Measurements from ENCODE around the gene RALGPS1. TPM values are rescaled to one million over a fixed set of nuclear protein-coding genes. Genes with fewer than 3 reads are reported as not detected.
"Not testable (repeated sequence)": the region's sequence is repeated elsewhere in the genome, so short reads cannot be mapped to it uniquely, and the experiment has no call there.

Gene RALGPS1
- total RNA-seq, 1 experiment from 2014 or later, result 8.2 TPM

DNA sequence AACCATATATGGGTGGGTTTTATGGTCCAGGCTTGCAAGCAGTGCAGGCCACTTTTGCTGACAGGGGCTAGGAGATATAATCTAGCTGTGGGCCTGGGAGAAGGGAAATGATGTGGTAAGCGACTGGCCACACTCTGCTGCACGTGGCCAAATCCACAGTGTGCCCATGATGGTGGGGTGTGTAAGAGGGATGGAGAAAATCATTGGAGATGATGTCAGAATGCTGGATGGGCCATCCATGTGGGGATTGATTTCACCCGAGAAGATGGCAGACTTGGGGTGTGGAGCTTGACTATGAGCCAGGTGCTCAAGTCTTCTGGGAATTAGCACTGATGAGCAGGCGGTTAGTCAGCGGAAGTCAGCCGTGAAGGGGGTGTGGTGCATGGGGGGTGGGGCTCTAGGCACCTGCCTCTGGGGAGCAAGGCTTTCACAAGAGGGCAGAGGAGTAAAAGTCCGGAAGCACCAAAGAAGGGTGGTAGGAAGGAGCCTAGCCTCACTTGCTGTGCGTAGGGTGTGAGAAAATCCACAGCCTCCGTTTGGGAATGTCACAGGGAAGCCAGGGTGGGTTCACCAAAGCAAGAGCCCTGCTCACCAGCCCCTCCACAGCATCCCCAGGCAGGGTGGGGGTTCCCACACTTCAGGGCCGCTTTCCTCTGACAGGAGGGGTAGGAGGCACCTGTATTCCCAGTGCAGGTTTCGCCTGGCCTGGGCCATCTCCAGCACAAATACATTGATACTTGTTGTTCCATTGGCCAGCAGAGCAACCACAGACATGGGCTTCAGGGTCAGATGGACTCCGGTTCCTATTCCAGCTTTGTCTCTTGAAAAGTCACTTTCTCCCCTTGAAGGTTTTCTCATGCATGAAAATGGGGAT lies 252.3 kb downstream of the RALGPS1 start:
- no peaks in the 10 kb centered on the region for H3K79me2 ChIP-seq (ENCODE audit: low read length)
- H4K20me1 ChIP-seq (ENCODE audit: insufficient read depth, low read depth, low read length), result peaks cover 18% of the 10 kb centered on the region; the same call in 1 of the 2 replicates
- no peaks in the 10 kb centered on the region for H3K36me3 ChIP-seq (ENCODE audit: insufficient read depth, low read length)
- H3K4me2 ChIP-seq (ENCODE audit: low read depth, low read length, poor library complexity, severe bottlenecking), result peak overlapping the region; percentile 46
- H3K4me3 ChIP-seq (ENCODE audit: low read length), result no peak overlapping the region; the same call in 1 of the 2 replicates
- no peaks in the 10 kb centered on the region for H3K9me3 ChIP-seq (ENCODE audit: low read length)
- no peak overlapping the region for H2AFZ ChIP-seq (ENCODE audit: low read length)
- peaks cover 33% of the 10 kb centered on the region for H3K4me1 ChIP-seq (ENCODE audit: low read length)
- no peaks in the 10 kb centered on the region for H3K27me3 ChIP-seq (ENCODE audit: low read length)
- DNase-seq, result peak; percentile 96
- H3K9me2 ChIP-seq (replicated peaks; ENCODE audit: insufficient read depth, low read length), result no peaks in the 10 kb centered on the region
- peak overlapping the region; percentile 49 for H3K27ac ChIP-seq (ENCODE audit: low read length)
- H3K9ac ChIP-seq (ENCODE audit: low read length), result no peak overlapping the region

- no peaks in the 10 kb centered on the region for H3K9me2 ChIP-seq (replicated peaks; ENCODE audit: insufficient read depth, low read length)
- H3K27ac ChIP-seq (ENCODE audit: low read length), result no peak overlapping the region
- H3K4me1 ChIP-seq (ENCODE audit: low read length), result peaks cover 33% of the 10 kb centered on the region
- no peak overlapping the region for H2AFZ ChIP-seq (ENCODE audit: low read length)
- peak overlapping the region; percentile 5 for H3K4me2 ChIP-seq (ENCODE audit: low read depth, low read length, poor library complexity, severe bottlenecking)
- H3K4me3 ChIP-seq (ENCODE audit: low read length), result no peak overlapping the region
- no peak for DNase-seq
- no peaks in the 10 kb centered on the region for H3K36me3 ChIP-seq (ENCODE audit: insufficient read depth, low read length)
- H3K9me3 ChIP-seq (ENCODE audit: low read length), result no peaks in the 10 kb centered on the region
- peaks cover 18% of the 10 kb centered on the region; the same call in 1 of the 2 replicates for H4K20me1 ChIP-seq (ENCODE audit: insufficient read depth, low read depth, low read length)
- no peaks in the 10 kb centered on the region for H3K79me2 ChIP-seq (ENCODE audit: low read length)
- no peak overlapping the region for H3K9ac ChIP-seq (ENCODE audit: low read length)
- H3K27me3 ChIP-seq (ENCODE audit: low read length), result no peaks in the 10 kb centered on the region
These were observed 253.2 kb downstream of the RALGPS1 start for GRCh38 chr9:127167560-127168326.

GRCh38 chr9:127168756-127169574 lies 254.4 kb downstream of the RALGPS1 start:
- Histone ChIP-seq H3K27me3 (ENCODE audit: low read length) (no peaks in the 10 kb centered on the region), H3K4me1 (ENCODE audit: low read length) (peaks cover 33% of the 10 kb centered on the region), H3K9me3 (ENCODE audit: low read length) (no peaks in the 10 kb centered on the region), H3K36me3 (ENCODE audit: insufficient read depth, low read length) (no peaks in the 10 kb centered on the region), H3K79me2 (ENCODE audit: low read length) (no peaks in the 10 kb centered on the region), H3K9me2 (replicated peaks; ENCODE audit: insufficient read depth, low read length) (no peaks in the 10 kb centered on the region), H2AFZ (ENCODE audit: low read length) (no peak overlapping the region), H3K27ac (ENCODE audit: low read length) (no peak overlapping the region), H3K4me3 (ENCODE audit: low read length) (no peak overlapping the region), H3K9ac (ENCODE audit: low read length) (no peak overlapping the region), H4K20me1 (ENCODE audit: insufficient read depth, low read depth, low read length) (peaks cover 18% of the 10 kb centered on the region; the same call in 1 of the 2 replicates), H3K4me2 (ENCODE audit: low read depth, low read length, poor library complexity, severe bottlenecking) (no peak overlapping the region)
- DNase-seq, result no peak

GRCh38 chr9:127169575-127169883 lies 254.9 kb downstream of the RALGPS1 start:
- Histone ChIP-seq H3K27me3 (ENCODE audit: low read length) (no peaks in the 10 kb centered on the region), H3K4me3 (ENCODE audit: low read length) (no peak overlapping the region), H2AFZ (ENCODE audit: low read length) (no peak overlapping the region), H3K9ac (ENCODE audit: low read length) (no peak overlapping the region), H4K20me1 (ENCODE audit: insufficient read depth, low read depth, low read length) (peaks cover 18% of the 10 kb centered on the region; the same call in 1 of the 2 replicates), H3K4me1 (ENCODE audit: low read length) (peaks cover 33% of the 10 kb centered on the region), H3K36me3 (ENCODE audit: insufficient read depth, low read length) (no peaks in the 10 kb centered on the region), H3K9me2 (replicated peaks; ENCODE audit: insufficient read depth, low read length) (no peaks in the 10 kb centered on the region), H3K9me3 (ENCODE audit: low read length) (no peaks in the 10 kb centered on the region), H3K4me2 (ENCODE audit: low read depth, low read length, poor library complexity, severe bottlenecking) (no peak overlapping the region), H3K79me2 (ENCODE audit: low read length) (no peaks in the 10 kb centered on the region), H3K27ac (ENCODE audit: low read length) (no peak overlapping the region)
- DNase-seq, result no peak

- no peak for DNase-seq
- Histone ChIP-seq H3K4me3 (ENCODE audit: low read length) (no peak overlapping the region), H2AFZ (ENCODE audit: low read length) (no peak overlapping the region), H3K4me2 (ENCODE audit: low read depth, low read length, poor library complexity, severe bottlenecking) (no peak overlapping the region), H3K36me3 (ENCODE audit: insufficient read depth, low read length) (no peaks in the 10 kb centered on the region), H3K9me2 (replicated peaks; ENCODE audit: insufficient read depth, low read length) (no peaks in the 10 kb centered on the region), H3K27me3 (ENCODE audit: low read length) (no peaks in the 10 kb centered on the region), H4K20me1 (ENCODE audit: insufficient read depth, low read depth, low read length) (peaks cover 15% of the 10 kb centered on the region; the same call in 1 of the 2 replicates), H3K79me2 (ENCODE audit: low read length) (no peaks in the 10 kb centered on the region), H3K9me3 (ENCODE audit: low read length) (no peaks in the 10 kb centered on the region), H3K4me1 (ENCODE audit: low read length) (peaks cover 31% of the 10 kb centered on the region), H3K27ac (ENCODE audit: low read length) (no peak overlapping the region), H3K9ac (ENCODE audit: low read length) (no peak overlapping the region)
These were observed 255.5 kb downstream of the RALGPS1 start for GRCh38 chr9:127170103-127170502.

DNA sequence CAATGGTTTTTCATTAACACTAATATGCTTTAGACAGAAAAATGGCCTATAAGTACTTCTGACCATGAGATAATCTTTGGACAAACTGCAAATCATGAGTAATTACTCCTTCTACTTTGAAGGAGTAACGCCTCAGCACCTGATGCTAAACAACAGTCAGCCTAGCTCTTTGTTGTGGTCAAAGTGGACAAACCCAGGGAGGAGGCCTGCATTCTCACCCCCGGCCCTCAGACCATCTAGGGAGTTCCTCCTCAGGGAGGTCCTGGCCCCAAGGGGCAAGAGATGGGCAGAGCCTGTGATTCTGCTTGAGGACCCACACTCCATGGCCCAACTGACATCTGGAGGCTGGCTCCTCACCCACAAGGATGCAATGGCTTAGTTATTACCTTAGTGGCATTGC lies 256.1 kb downstream of the RALGPS1 start:
- H3K4me2 ChIP-seq (ENCODE audit: low read depth, low read length, poor library complexity, severe bottlenecking), result no peak overlapping the region
- peaks cover 25% of the 10 kb centered on the region for H3K4me1 ChIP-seq (ENCODE audit: low read length)
- no peak overlapping the region for H3K4me3 ChIP-seq (ENCODE audit: low read length)
- H3K9ac ChIP-seq (ENCODE audit: low read length), result no peak overlapping the region
- H3K9me3 ChIP-seq (ENCODE audit: low read length), result no peaks in the 10 kb centered on the region
- no peak overlapping the region for H3K27ac ChIP-seq (ENCODE audit: low read length)
- no peak for DNase-seq
- no peaks in the 10 kb centered on the region for H3K9me2 ChIP-seq (replicated peaks; ENCODE audit: insufficient read depth, low read length)
- no peaks in the 10 kb centered on the region for H3K36me3 ChIP-seq (ENCODE audit: insufficient read depth, low read length)
- no peaks in the 10 kb centered on the region for H3K27me3 ChIP-seq (ENCODE audit: low read length)
- no peaks in the 10 kb centered on the region for H3K79me2 ChIP-seq (ENCODE audit: low read length)
- no peak overlapping the region for H2AFZ ChIP-seq (ENCODE audit: low read length)
- peaks cover 15% of the 10 kb centered on the region; the same call in 1 of the 2 replicates for H4K20me1 ChIP-seq (ENCODE audit: insufficient read depth, low read depth, low read length)

GRCh38 chr9:127171348-127171747 lies 256.8 kb downstream of the RALGPS1 start:
- not testable (repeated sequence) for H2AFZ ChIP-seq (ENCODE audit: low read length); H3K27me3 ChIP-seq (ENCODE audit: low read length); H3K36me3 ChIP-seq (ENCODE audit: insufficient read depth, low read length); H3K9me3 ChIP-seq (ENCODE audit: low read length); H3K79me2 ChIP-seq (ENCODE audit: low read length); H3K4me3 ChIP-seq (ENCODE audit: low read length); H3K4me2 ChIP-seq (ENCODE audit: low read depth, low read length, poor library complexity, severe bottlenecking); H3K9ac ChIP-seq (ENCODE audit: low read length); H3K9me2 ChIP-seq (replicated peaks; ENCODE audit: insufficient read depth, low read length); DNase-seq; H3K27ac ChIP-seq (ENCODE audit: low read length)
- H3K4me1 ChIP-seq (ENCODE audit: low read length), result peaks cover 18% of the 10 kb centered on the region
- peaks cover 15% of the 10 kb centered on the region; the same call in 1 of the 2 replicates for H4K20me1 ChIP-seq (ENCODE audit: insufficient read depth, low read depth, low read length)
